Stimulated activated effector memory CD8-positive, alpha-beta T cell treated with anti-CD3 and anti-CD28 coated beads, Interleukin-12 subunit alpha, Interleukin-12 subunit beta, amount 100 ng/mL, for 72 hours (primary cell): Measurements from ENCODE around the gene RHBDD1.

Source experiments
- ATAC-seq: fragments of 150-1000 bp; cut with Tn5 transposase; 2 replicates; pipeline ENCODE4 v1.10.0; 2021
- DNase-seq, 2 donors: peaks; one replicate each; pipeline ENCODE4 v3.0.0; 2021 to 2022; ENCODE audit warnings: low spot score in 2 of 2
- H3K27ac Mint-ChIP-seq: one replicate; pipeline ENCODE4 v1.8.0; 2022; ENCODE audit warnings: mild to moderate bottlenecking, mixed read lengths
- H3K36me3 Mint-ChIP-seq: one replicate; pipeline ENCODE4 v1.8.0; 2022; ENCODE audit warnings: mild to moderate bottlenecking, mixed read lengths
- H3K4me1 Mint-ChIP-seq: one replicate; pipeline ENCODE4 v1.8.0; 2022; ENCODE audit warnings: mixed read lengths
- H3K4me3 Mint-ChIP-seq: one replicate; pipeline ENCODE4 v1.8.0; 2022; ENCODE audit warnings: mild to moderate bottlenecking, mixed read lengths
- H3K9me3 Mint-ChIP-seq: one replicate; pipeline ENCODE4 v1.8.0; 2022; ENCODE audit warnings: mixed read lengths

The RHBDD1 gene

DNA sequence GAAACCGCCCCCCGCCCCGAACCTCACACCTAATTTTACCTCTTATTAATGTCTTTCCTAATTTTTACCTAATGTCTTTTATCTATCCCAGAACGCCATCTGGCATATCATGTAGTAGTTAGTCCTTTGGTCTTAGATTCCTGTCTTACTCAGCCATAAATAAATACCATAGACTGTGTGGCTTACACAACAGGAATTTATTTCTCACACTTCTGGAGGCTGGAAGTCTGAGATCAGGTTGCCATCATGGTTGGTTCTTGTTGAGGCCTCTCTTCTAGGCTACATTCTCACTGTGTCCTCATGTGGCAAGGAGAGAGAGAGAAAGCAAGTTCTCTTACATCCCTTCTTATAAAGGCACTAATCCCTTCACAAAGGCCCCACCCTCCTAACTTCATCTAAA, 46.8 kb downstream of the RHBDD1 start:
- H3K4me1 Mint-ChIP-seq, result peaks cover 7% of the 10 kb centered on the region
- peaks cover 6% of the 10 kb centered on the region for H3K36me3 Mint-ChIP-seq
- H3K27ac Mint-ChIP-seq, result no peak overlapping the region
- H3K9me3 Mint-ChIP-seq, result no peaks in the 10 kb centered on the region
- ATAC-seq (no peak), DNase-seq (no peak)
- H3K4me3 Mint-ChIP-seq, result no peak overlapping the region

DNA sequence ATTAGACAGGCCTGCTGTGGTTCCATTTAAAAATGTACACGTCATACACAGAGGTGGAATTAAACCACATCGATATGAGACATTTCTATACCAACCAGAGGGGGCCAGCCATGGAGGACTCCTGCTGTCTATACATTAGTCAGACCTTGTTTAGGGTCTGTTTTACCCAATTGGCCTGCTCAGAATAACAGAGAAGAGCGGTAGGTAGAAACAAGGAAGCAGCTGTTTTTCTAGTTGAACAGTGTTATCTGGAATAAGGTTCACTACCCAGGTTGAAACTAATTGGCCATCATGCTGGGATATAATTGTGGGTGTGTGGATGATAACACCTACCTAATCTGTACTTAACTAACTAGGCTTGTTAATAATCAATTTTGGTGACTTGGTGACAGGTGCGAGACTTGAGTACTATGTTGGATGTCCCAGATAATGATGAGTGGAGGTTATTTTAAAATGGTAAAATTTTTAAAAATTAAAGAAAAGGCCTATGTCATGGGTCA, 47.5 kb downstream of the RHBDD1 start:
- ATAC-seq, result no peak

DNA sequence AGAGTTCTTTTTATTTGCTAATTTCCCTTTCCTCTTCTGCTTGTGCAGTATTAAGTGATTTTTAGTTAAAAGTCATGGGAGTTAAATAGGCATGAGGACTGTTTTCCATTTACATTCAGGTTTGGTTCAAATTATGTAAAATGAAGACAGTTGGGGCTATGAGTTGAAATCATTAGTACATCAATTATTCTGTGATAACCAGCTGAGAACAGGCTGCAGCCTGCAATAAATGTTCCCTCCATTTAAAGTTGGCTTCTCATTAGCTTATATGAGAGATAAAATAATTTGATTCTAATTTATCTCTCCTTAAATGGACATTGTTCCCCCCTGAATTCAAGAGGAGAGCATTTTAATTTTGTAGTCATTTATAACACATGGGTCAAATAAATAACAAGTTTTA, 48.3 kb downstream of the RHBDD1 start:
- no peak for DNase-seq
- Mint-ChIP-seq H3K4me3 (no peak overlapping the region), H3K27ac (no peak overlapping the region), H3K9me3 (no peaks in the 10 kb centered on the region), H3K4me1 (peaks cover 7% of the 10 kb centered on the region), H3K36me3 (peaks cover 6% of the 10 kb centered on the region)
- ATAC-seq, result no peak

More for the DNA sequence above, 47.5 kb downstream of the RHBDD1 start:
- Mint-ChIP-seq H3K4me3 (no peak overlapping the region), H3K36me3 (peaks cover 6% of the 10 kb centered on the region), H3K27ac (no peak overlapping the region), H3K9me3 (no peaks in the 10 kb centered on the region), H3K4me1 (peaks cover 7% of the 10 kb centered on the region)
- no peak for DNase-seq

DNA sequence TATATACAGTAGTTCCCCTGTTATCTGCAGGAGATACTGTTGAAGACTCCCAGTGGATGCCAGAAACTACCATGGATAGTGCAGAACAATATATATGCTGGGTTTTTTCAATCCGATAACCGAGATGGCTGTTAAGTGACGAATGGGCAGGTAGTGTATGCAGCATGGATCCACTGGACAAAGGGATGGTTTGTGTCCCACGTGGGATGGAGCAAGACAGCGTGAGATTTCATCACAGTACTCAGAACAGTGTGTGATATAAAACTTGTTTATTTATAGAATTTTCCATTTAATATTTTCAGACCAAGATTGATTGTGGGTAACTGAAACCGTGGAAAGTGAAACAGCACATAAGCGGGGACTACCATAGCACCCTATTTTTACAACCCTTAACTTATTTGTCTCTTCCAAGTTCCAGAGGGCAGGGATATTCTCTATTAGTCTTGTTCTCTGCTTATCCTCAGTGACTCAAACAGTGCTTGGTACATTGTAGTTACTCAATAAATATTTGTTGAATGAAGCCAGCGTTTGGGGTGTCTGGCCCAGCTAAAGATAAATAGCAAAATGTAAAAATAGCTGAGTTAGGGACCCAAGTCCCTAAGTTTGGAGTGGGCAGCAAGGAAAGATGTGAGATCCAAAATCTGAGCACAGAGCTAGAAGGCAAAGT, 50.0 kb downstream of the RHBDD1 start:
- ATAC-seq (no peak), DNase-seq (no peak)
- Mint-ChIP-seq H3K4me3 (no peak overlapping the region), H3K27ac (no peak overlapping the region), H3K9me3 (no peaks in the 10 kb centered on the region), H3K4me1 (peaks cover 2% of the 10 kb centered on the region), H3K36me3 (peaks cover 6% of the 10 kb centered on the region)

DNA sequence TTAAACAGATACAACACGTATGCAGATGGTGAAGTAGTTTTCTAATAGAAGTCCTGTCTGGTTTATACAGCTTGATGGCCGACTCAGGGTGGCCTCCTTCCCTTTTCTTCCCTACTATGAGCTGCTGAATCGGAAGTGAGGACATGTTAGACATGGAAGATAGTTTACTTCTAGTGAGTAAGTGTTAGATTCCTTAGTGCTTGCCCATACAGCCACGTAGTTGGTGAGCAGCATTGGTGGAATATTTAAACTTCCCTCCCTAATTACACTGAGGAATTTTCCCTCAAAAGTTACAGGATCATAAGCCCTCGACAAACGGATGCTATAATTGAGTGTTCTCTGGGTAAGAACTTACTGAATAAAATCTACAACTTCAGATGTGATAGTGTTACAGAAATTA, 52.1 kb downstream of the RHBDD1 start:
- no peak for ATAC-seq
- H3K27ac Mint-ChIP-seq, result no peak overlapping the region
- no peaks in the 10 kb centered on the region for H3K9me3 Mint-ChIP-seq
- no peak for DNase-seq
- no peaks in the 10 kb centered on the region for H3K4me1 Mint-ChIP-seq
- H3K4me3 Mint-ChIP-seq, result no peak overlapping the region
- H3K36me3 Mint-ChIP-seq, result no peaks in the 10 kb centered on the region

DNA sequence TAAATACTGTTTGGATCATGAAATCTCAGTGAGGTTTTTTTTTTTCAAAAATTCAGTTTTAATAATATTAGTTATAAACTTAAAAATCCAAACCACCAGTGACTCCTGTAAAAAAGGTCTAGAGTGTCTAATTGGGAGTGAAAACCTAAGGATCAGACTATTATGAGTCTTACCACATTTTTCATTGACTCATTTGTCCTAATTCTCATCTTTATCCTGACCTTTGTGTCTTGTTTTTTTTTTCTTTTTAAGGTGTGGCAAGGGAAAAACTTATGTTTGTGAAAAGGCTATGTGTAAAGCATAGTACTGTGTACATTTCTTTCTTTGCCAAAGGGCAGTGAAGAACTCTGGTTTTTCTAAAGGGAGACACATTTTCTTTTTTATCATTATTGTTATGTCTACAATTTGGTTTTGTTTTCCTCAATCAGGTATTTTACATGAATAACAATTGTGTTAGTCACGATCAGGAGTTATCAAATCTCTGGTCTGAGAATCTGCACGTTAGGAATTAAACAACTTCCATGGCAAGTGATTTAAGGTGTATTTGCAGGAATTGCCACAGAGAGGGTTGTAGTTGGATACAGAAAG, 52.6 kb downstream of the RHBDD1 start:
- ATAC-seq (no peak), DNase-seq (no peak)
- Mint-ChIP-seq H3K36me3 (no peaks in the 10 kb centered on the region), H3K4me3 (no peak overlapping the region), H3K27ac (no peak overlapping the region), H3K4me1 (no peaks in the 10 kb centered on the region), H3K9me3 (no peaks in the 10 kb centered on the region)

DNA sequence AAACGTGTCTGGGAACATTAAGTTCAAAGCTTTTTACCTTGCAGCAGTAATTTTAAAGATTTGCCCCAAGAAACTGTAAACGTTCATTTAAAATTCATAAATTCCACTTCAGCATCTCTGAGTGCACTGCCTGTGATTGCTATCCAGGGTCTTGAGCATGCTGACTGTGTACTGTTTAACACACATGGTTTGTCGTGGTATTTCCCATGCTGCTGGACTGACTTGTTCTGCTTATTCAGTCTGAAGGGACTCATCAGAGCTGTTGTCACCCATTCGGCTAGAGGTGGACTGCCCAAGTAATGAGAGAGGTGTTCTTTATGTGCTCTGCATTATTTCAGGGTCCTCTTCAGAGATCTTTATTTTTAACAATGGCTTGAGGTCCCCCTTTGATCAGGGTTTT, 53.1 kb downstream of the RHBDD1 start:
- no peaks in the 10 kb centered on the region for H3K9me3 Mint-ChIP-seq
- no peaks in the 10 kb centered on the region for H3K4me1 Mint-ChIP-seq
- ATAC-seq (no peak), DNase-seq (no peak)
- no peak overlapping the region for H3K27ac Mint-ChIP-seq
- H3K36me3 Mint-ChIP-seq, result no peaks in the 10 kb centered on the region
- no peak overlapping the region for H3K4me3 Mint-ChIP-seq

DNA sequence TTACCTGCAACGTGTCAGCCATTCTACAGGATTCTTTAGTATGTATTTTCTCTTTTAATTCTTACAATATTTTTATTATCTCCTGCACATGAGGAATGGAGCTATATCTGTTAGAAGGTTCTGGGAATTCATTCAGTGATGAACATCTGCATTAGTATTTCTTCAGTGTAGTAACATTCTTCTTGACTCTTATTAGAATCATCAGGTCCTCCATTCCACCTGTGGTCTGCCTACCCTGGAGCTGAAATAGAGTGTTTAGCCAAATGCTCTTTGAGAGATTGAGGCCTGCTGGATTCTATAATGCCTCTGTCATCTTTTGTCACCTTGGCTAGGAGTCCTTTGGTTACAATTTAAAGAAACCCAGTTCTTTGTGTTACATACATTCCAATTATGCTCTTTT, 54.4 kb downstream of the RHBDD1 start:
- Mint-ChIP-seq H3K9me3 (no peaks in the 10 kb centered on the region), H3K36me3 (no peaks in the 10 kb centered on the region), H3K4me3 (no peak overlapping the region), H3K4me1 (no peaks in the 10 kb centered on the region), H3K27ac (no peak overlapping the region)
- DNase-seq (no peak), ATAC-seq (no peak)

DNA sequence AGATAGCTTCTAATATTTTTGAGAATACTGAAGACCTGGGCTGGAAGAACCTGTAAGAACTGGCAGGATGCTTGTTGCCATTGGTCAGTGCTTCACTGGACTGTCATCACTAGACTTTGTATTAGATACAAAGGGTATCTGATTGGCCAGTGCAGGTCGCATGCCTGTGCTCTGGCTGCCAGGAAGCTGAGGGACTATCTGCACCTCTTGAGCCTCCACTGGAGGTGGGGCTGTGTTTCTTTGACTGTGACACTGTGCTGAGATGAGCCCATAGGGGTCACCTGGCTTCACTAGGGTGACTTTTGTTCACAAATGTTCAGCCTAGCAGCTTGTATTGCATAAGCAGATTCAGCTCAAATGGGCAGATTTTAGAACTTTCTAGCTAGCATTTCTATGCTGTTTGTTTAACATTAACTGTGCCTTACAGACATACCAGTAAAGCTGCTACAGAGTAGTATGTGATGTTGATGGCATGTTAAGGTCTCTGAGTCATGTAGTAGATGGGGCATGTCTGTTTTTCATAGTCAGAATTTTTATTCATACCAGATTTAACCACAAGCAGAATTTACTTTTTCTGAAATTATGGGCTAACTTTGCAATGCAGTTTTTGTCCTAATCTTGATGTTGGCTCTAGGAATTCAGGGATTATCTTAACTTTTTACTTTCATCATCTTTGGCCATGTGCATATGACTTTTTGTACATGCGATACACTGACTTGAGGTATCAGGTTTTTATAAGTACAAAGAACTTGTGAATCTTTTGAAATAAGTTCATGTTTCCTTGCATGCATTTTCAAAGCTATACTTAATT, 56.1 kb downstream of the RHBDD1 start:
- Mint-ChIP-seq H3K27ac (no peak overlapping the region), H3K36me3 (no peaks in the 10 kb centered on the region), H3K9me3 (no peaks in the 10 kb centered on the region), H3K4me1 (no peaks in the 10 kb centered on the region), H3K4me3 (no peak overlapping the region)
- DNase-seq (no peak), ATAC-seq (no peak)

DNA sequence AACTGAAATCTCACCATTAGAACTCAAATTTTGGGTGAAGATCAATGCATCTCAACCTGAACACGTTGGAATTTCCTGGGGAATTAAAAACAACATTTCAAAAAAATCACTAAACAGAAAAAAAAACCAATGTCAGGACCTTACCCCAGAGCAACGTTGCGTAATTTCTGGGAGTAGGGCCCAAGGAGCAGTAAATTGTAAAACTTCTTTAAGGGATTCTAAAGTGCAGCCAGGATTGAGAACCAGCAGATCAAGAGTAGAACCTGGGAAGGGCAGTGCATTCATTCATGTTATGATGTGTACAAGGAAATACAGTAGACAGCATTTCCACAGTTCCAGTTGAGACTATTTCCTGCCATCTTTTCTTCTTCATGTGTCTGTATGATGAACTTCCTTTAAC, 56.9 kb downstream of the RHBDD1 start:
- no peaks in the 10 kb centered on the region for H3K9me3 Mint-ChIP-seq
- no peak overlapping the region for H3K4me3 Mint-ChIP-seq
- no peaks in the 10 kb centered on the region for H3K36me3 Mint-ChIP-seq
- no peaks in the 10 kb centered on the region for H3K4me1 Mint-ChIP-seq
- no peak for DNase-seq
- ATAC-seq, result no peak
- no peak overlapping the region for H3K27ac Mint-ChIP-seq

DNA sequence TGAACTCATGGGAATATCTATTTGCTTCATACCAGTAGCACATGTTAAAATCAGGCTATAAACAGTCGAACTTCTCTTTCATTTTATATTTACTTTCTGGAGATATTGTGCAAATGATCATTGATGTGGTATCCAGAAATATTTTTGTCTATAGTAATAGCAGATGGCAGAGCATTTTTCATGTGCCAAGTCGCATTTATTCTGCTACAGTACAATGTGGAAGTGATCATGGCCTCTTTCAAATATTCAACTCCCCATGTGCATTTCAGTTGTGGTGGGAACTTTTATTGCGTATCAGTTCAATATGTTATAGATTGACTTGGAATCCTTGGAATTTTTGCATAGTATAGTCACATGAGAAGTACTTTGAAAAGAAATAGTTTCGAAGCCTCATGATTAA, 57.4 kb downstream of the RHBDD1 start:
- Mint-ChIP-seq H3K9me3 (no peaks in the 10 kb centered on the region), H3K4me3 (no peak overlapping the region), H3K4me1 (no peaks in the 10 kb centered on the region), H3K27ac (no peak overlapping the region), H3K36me3 (no peaks in the 10 kb centered on the region)
- DNase-seq (no peak), ATAC-seq (no peak)

DNA sequence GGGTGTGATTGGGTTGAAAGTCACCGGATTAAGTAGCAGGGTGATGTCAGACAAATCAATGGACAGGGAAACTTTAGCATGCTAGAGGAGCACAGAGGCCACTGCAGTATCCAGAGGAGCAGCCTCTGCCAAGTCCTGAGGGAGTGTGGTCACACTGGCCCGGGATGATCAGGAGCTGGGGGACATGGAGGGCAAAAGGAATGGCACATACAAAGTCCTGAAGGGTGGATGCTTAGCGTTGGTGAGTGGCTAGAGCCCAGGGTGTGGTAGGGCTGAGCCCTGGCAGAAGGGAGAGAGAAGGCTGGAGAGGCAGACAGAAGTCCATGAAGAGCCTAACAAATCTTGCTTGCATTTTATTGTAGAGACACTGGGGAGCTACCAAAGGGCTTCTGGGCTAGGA, 58.9 kb downstream of the RHBDD1 start:
- no peak for DNase-seq
- H3K9me3 Mint-ChIP-seq, result no peaks in the 10 kb centered on the region
- no peak overlapping the region for H3K27ac Mint-ChIP-seq
- no peak for ATAC-seq
- no peak overlapping the region for H3K4me3 Mint-ChIP-seq
- no peaks in the 10 kb centered on the region for H3K36me3 Mint-ChIP-seq
- H3K4me1 Mint-ChIP-seq, result no peaks in the 10 kb centered on the region

DNA sequence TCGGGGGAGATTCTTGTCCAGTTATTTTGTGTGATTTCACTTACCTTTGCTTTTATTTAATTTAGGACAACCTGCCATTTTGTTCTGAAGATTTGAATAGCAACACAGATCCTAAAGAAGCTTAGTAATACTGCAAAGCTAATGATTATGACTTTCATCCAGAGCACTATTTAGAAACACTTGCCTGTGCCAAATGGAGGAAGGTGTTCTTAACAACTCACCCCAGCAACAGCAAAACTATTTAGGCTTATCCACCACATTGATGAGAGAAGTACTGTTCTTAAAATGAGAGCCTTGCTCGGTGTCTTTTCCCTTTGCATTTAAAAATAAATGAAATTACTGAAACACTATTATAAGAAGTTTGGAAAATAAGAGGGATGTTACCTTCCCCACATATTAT, 59.7 kb downstream of the RHBDD1 start:
- DNase-seq (no peak), ATAC-seq (no peak)
- Mint-ChIP-seq H3K36me3 (no peaks in the 10 kb centered on the region), H3K4me3 (no peak overlapping the region), H3K27ac (no peak overlapping the region), H3K9me3 (no peaks in the 10 kb centered on the region), H3K4me1 (no peaks in the 10 kb centered on the region)

DNA sequence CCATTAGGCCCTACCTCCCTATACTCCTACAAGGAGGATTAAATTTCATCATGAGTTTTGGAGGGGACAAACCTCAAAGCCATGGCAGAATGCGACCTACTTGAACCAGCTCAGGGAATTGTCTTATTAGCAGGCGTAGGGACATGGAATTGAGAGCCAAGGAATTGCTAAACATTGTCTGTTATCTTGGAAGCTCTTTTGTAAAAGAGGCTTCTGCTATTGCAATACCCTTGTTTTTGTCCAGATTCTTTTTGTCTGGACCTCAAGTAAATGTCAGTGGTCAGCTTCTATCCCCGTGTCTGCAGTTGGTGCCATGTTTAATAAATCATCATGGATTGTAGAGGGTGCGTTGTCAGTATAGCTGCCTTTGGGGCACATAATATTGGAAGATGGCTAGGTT, 62.3 kb downstream of the RHBDD1 start:
- no peak for ATAC-seq
- no peak overlapping the region for H3K4me3 Mint-ChIP-seq
- H3K9me3 Mint-ChIP-seq, result no peaks in the 10 kb centered on the region

DNA sequence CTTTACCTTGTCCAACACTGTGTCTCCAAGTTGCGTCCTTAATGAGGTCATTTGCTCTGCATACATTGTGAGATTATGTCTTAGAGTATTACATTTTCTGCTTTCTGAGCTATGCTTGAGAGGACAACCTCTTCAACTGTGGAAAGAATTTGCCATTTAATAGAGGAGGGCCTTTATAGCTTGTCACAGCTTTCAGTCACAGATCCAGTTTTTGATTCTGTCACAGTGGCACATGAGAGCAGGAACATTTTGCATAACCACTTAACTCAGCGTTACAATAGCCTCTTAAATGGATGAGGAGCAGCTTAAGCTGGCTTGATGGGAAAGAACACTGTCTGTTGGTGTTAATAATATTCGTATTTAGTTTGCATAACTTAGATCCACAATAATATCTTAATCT, 63.0 kb downstream of the RHBDD1 start:
- DNase-seq (no peak), ATAC-seq (no peak)
- Mint-ChIP-seq H3K4me1 (peaks cover 23% of the 10 kb centered on the region), H3K4me3 (no peak overlapping the region), H3K36me3 (no peaks in the 10 kb centered on the region), H3K27ac (no peak overlapping the region), H3K9me3 (no peaks in the 10 kb centered on the region)

More for the DNA sequence above, 62.3 kb downstream of the RHBDD1 start:
- Mint-ChIP-seq H3K36me3 (no peaks in the 10 kb centered on the region), H3K27ac (no peak overlapping the region), H3K4me1 (peaks cover 15% of the 10 kb centered on the region)
- DNase-seq, result no peak
